D721Med (cell line): ENCODE data around the gene SIGLEC7.
"Not testable (repeated sequence)": the region's sequence is repeated elsewhere in the genome, so short reads cannot be mapped to it uniquely, and the experiment has no call there.

Experiments used
- DNase-seq: peaks from one replicate; pipeline ENCODE4 v3.0.0; 2011; ENCODE audit warnings: low spot score; ENCODE audit not compliant: insufficient read length
- FAIRE-seq: peaks from 2 replicates; lab custom pipeline; 2011; peaks lifted over from hg19 to GRCh38; lab: Jason Lieb, UNC
- TF ChIP-seq, protein P1 (sequence below): IDR thresholded peaks from 2 replicates; pipeline ENCODE4 v1.5.1; 2012; ENCODE audit warnings: mild to moderate bottlenecking, control low read depth; ENCODE audit not compliant: insufficient read depth; ENCODE audit errors: missing control alignments

SIGLEC7 gene

DNA sequence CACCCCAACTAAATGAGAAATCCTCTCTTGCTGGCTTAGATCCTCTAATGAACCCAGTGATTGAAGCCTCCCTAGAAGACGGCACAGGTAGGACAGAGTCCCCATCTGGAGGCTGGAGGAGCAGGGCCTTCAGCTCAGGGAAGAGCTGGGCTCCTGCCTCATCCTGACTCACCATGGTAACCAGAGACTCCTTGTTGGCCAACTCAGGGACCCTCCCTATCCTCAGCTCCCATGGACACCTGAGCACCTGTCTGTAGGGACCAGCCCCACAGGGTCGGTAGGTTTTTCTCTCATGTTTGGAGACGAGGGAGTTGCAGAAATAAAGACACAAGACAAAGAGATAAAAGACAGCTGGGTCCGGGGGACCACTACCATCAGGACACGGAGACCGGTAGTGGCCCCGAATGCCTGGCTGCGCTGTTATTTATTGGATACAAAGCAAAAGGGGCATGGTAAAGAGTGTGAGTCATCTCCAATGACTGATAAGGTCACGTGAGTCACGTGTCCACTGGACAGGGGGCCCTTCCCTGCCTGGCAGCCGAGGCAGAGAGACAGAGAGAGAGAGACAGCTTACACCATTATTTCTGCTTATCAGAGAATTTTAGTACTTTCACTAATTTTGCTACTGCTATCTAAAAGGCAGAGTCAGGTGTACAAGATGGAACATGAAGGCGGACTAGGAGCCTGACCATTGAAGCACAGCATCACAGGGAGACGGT is 26.6 kb downstream of the SIGLEC7 start:
- TF ChIP-seq, protein P1, sequence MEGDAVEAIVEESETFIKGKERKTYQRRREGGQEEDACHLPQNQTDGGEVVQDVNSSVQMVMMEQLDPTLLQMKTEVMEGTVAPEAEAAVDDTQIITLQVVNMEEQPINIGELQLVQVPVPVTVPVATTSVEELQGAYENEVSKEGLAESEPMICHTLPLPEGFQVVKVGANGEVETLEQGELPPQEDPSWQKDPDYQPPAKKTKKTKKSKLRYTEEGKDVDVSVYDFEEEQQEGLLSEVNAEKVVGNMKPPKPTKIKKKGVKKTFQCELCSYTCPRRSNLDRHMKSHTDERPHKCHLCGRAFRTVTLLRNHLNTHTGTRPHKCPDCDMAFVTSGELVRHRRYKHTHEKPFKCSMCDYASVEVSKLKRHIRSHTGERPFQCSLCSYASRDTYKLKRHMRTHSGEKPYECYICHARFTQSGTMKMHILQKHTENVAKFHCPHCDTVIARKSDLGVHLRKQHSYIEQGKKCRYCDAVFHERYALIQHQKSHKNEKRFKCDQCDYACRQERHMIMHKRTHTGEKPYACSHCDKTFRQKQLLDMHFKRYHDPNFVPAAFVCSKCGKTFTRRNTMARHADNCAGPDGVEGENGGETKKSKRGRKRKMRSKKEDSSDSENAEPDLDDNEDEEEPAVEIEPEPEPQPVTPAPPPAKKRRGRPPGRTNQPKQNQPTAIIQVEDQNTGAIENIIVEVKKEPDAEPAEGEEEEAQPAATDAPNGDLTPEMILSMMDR, result no peak
- FAIRE-seq, result no peak
- no peak for DNase-seq

GRCh38 chr19:51169283-51169918 is 27.3 kb downstream of the SIGLEC7 start:
- DNase-seq, FAIRE-seq: not testable (repeated sequence)
- TF ChIP-seq, protein P1, result peak; percentile 73

GRCh38 chr19:51172223-51172622 is 30.1 kb downstream of the SIGLEC7 start:
- TF ChIP-seq, protein P1, result no peak
- FAIRE-seq (no peak), DNase-seq (no peak)

DNA sequence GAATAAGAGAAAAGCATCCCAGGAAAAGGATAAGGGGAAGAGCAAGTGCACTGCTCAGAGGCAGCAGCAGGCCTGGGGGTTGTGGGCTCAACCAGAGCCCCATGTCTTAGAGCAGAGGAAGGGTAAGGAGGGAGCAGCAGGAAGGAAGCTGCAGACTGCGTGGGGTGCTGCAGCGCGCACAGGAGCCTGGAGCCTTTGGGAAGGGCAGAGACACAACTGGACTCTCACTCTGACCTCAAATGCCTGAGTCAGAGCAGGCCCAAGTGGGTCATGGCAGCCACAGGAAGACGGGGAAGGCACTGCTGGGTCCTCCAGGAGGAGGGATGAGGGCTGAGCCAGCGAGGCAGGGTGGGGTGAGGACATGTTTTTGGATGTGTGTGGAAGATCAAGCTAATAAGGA is 31.6 kb downstream of the SIGLEC7 start:
- TF ChIP-seq, protein P1, result no peak
- DNase-seq (no peak), FAIRE-seq (no peak)

DNA sequence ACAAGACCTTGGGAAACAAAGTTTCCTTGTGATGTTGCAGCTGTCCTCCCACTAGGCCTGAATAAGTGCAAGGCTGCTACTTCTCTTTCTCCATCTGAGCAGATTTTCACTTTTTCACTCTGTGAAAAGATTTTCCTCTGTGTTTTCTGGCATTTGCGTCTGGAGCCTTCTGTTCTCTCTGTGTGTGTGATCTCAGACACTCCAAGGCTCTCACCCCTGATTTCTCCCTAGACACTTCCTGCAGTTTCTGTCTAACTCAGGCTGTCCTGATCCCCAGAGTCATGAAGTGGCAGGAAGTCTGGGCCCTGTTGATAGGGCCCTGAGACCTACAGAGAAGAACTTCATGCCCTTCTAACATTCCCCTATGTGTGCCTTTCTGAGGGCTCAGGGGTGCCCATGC is 37.2 kb downstream of the SIGLEC7 start:
- TF ChIP-seq, protein P1, result no peak
- no peak for FAIRE-seq
- no peak for DNase-seq

- FAIRE-seq, result no peak
Observed at GRCh38 chr19:51181377-51181912, 39.3 kb downstream of the SIGLEC7 start.

More at GRCh38 chr19:51181377-51181912, 39.3 kb downstream of the SIGLEC7 start:
- no peak for DNase-seq
- TF ChIP-seq, protein P1, result no peak
